ENCODE measurements around the gene ANKUB1. TPM values are rescaled to one million over a fixed set of nuclear protein-coding genes. Genes with fewer than 3 reads are reported as not detected.

Gene ANKUB1
- total and polyA plus RNA-seq, 9 of the 15 experiments (the other 6 are each of a cell fraction or from before 2014, with no cell fraction given), result not detected

DNA sequence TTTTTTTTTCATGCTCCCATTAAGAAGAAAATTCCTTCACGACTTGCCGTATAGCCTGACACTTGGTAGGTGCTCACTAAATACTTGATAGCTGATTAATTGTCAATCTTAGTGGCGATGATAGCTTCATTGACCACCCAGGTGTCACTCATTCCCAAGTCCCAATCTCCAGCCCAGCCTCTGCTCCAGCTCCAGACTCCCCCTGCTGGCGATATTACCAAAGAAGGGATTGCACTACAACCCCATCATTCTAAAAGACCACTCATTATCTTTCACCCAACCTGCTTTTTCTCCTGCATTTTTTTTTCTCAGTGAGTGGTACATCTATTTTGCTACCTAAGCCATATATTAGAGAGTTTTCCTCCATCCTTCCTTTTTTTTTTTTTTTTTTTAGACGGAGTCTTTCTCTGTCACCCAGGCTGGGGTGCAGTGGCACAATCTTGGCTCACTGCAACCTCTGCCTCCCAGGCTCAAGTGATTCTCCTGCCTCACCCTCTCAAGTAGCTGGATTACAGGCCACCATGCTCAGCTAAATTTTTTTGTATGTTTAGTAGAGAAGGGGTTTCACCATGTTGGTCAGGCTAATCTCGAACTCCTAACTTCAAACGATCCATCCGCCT is 20.6 kb downstream of the ANKUB1 start:
- Histone ChIP-seq H3K79me2 (ENCODE audit: control insufficient read depth, insufficient read depth, low read length) (no peaks in the 10 kb centered on the region), H3K9me1 (ENCODE audit: control insufficient read depth, insufficient read depth, low read length) (no peaks in the 10 kb centered on the region), H3K27ac (ENCODE audit: extremely low read depth, low read depth, low read length) (no peak overlapping the region), H3K4me1 (replicated peaks in 1 of 2; ENCODE audit: control insufficient read depth in 2 of 2, insufficient read depth in 2 of 2, low read length in 2 of 2) (no peaks in the 10 kb centered on the region), H3K4me2 (ENCODE audit: insufficient read depth, low read length) (no peak overlapping the region), H3K9me3 (replicated peaks; ENCODE audit: control insufficient read depth, insufficient read depth, low read depth, low read length) (no peaks in the 10 kb centered on the region), H3K9ac (ENCODE audit: insufficient read depth in 1 of 2, low read depth in 2 of 2, low read length in 2 of 2) (no peak overlapping the region), H3K27me3 (ENCODE audit: control insufficient read depth in 2 of 2, insufficient read depth in 2 of 2, low read length in 2 of 2) (peaks cover 4 to 13% of the 10 kb centered on the region in 2 experiments; a peak in 3 of 5 replicates), H2AFZ (ENCODE audit: low read depth, low read length) (no peak overlapping the region), H3K4me3 (no peak overlapping the region), H3K36me3 (ENCODE audit: control insufficient read depth, insufficient read depth, low read length) (no peaks in the 10 kb centered on the region), H4K20me1 (replicated peaks; ENCODE audit: control insufficient read depth, insufficient read depth, low read length) (no peaks in the 10 kb centered on the region)
- FAIRE-seq (peak; percentile 66), DNase-seq (ENCODE audit: extremely low read depth in 1 of 4, low spot score in 3 of 4) (peak; percentile 55 to 63 (median 57)), ATAC-seq (peak; percentile 92)
- in situ Hi-C loops (cut with MboI), result no loop called here
- intact Hi-C loops (cut with micrococcal nuclease), result loop anchor here (1.0 to 2.0 kb wide), 2 partner anchors 203 to 259 kb away; no protein-coding TSS in a partner anchor
- 13% methylated on average over 7 of the region's 8 CpGs for WGBS (ENCODE audit: insufficient coverage, low coverage, missing lambda C conversion rate)
- POLR2A ChIA-PET, result interaction anchor here (0.6 to 1.0 kb wide), 3 partner anchors 48 to 225 kb away, joined by 3 to 4 read pairs (median 4); no protein-coding TSS in a partner anchor
- BruUV-seq (replicated peaks), result no TSS peak
- CTCF ChIA-PET (ENCODE audit: low intra/inter-chr PET ratio), result interaction anchor here (0.7 to 1.0 kb wide), 2 partner anchors 153 to 278 kb away, joined by 3 to 5 read pairs; no protein-coding TSS in a partner anchor
- no peak for TF ChIP-seq ILK (tag; IDR thresholded peaks at IDR 0.05; ENCODE audit: borderline replicate concordance, low read depth)
- no peak for TF ChIP-seq C11orf30 (IDR thresholded peaks at IDR 0.05; ENCODE audit: low read depth)
- TF ChIP-seq, protein P1, sequence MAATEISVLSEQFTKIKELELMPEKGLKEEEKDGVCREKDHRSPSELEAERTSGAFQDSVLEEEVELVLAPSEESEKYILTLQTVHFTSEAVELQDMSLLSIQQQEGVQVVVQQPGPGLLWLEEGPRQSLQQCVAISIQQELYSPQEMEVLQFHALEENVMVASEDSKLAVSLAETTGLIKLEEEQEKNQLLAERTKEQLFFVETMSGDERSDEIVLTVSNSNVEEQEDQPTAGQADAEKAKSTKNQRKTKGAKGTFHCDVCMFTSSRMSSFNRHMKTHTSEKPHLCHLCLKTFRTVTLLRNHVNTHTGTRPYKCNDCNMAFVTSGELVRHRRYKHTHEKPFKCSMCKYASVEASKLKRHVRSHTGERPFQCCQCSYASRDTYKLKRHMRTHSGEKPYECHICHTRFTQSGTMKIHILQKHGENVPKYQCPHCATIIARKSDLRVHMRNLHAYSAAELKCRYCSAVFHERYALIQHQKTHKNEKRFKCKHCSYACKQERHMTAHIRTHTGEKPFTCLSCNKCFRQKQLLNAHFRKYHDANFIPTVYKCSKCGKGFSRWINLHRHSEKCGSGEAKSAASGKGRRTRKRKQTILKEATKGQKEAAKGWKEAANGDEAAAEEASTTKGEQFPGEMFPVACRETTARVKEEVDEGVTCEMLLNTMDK (IDR thresholded peaks at IDR 0.05; ENCODE audit: borderline replicate concordance, insufficient read depth, low read depth, low read length, poor library complexity, severe bottlenecking), result peak; percentile 4
- TF ChIP-seq, protein P2, sequence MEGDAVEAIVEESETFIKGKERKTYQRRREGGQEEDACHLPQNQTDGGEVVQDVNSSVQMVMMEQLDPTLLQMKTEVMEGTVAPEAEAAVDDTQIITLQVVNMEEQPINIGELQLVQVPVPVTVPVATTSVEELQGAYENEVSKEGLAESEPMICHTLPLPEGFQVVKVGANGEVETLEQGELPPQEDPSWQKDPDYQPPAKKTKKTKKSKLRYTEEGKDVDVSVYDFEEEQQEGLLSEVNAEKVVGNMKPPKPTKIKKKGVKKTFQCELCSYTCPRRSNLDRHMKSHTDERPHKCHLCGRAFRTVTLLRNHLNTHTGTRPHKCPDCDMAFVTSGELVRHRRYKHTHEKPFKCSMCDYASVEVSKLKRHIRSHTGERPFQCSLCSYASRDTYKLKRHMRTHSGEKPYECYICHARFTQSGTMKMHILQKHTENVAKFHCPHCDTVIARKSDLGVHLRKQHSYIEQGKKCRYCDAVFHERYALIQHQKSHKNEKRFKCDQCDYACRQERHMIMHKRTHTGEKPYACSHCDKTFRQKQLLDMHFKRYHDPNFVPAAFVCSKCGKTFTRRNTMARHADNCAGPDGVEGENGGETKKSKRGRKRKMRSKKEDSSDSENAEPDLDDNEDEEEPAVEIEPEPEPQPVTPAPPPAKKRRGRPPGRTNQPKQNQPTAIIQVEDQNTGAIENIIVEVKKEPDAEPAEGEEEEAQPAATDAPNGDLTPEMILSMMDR (IDR thresholded peaks at IDR 0.05 in 2 of 3, conservative IDR thresholded peaks at IDR 0.05 in 1 of 3; ENCODE audit: insufficient read depth in 2 of 3, low read depth in 1 of 3, low read length in 3 of 3), result peak; percentile 67 to 76 (median 75)
- TF ChIP-seq, protein P3, sequence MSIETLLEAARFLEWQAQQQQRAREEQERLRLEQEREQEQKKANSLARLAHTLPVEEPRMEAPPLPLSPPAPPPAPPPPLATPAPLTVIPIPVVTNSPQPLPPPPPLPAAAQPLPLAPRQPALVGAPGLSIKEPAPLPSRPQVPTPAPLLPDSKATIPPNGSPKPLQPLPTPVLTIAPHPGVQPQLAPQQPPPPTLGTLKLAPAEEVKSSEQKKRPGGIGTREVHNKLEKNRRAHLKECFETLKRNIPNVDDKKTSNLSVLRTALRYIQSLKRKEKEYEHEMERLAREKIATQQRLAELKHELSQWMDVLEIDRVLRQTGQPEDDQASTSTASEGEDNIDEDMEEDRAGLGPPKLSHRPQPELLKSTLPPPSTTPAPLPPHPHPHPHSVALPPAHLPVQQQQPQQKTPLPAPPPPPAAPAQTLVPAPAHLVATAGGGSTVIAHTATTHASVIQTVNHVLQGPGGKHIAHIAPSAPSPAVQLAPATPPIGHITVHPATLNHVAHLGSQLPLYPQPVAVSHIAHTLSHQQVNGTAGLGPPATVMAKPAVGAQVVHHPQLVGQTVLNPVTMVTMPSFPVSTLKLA (conservative IDR thresholded peaks at IDR 0.05), result no peak
